22Rv1 (cell line): Measurements from ENCODE around the gene MACROH2A1.

Experiments
- ZFX ChIP-seq: fragments of 450-650 bp; IDR thresholded peaks from 2 replicates; pipeline ENCODE4 v1.6.1; 2017; ENCODE audit warnings: antibody characterized with exemption, borderline replicate concordance
- TF ChIP-seq, protein P1 (sequence below): fragments of 450-650 bp; IDR thresholded peaks from 2 replicates; pipeline ENCODE4 v1.5.1; 2017; ENCODE audit warnings: mild to moderate bottlenecking

DNA sequence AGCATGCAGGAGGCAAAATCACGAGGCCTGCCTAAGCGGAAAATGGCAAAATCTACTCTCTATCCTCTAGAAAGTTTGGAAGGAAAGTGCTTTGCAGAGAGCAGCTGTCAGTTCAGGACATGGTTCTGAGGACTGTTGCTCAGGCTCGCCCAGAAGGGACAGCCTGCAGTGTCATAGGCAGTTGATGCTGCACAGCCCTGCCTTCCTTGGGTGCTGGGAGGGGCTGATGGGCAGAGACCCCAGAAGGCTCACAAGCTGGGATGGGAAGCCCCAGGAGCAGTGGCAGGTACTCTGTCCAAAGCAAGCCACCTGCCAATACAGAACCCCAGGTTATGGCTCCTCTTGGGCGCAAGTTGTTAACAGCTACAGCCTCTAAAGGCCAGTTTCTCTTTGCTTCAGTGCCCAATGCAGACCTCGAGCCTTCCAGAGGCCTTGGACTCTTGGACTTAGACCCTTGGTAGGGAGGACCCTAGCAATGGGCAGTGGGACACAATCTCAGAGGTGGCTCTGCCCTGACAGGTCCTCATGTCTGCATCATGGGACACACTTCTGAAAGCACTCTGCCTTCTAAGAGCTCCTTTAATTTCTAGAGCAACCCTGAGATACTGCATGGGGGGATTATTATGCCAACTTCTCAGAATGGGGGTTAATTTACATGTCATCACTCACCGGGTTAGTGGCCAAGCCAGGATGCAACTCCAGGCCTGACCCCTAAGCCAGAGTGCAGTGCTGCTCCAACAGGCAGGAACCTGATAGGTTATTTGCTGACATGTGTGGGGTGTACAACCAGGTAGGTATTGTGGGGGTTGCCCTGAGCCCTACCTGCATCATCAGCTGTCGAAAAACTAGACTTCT is 57.1 kb downstream of the MACROH2A1 start:
- TF ChIP-seq, protein P1, sequence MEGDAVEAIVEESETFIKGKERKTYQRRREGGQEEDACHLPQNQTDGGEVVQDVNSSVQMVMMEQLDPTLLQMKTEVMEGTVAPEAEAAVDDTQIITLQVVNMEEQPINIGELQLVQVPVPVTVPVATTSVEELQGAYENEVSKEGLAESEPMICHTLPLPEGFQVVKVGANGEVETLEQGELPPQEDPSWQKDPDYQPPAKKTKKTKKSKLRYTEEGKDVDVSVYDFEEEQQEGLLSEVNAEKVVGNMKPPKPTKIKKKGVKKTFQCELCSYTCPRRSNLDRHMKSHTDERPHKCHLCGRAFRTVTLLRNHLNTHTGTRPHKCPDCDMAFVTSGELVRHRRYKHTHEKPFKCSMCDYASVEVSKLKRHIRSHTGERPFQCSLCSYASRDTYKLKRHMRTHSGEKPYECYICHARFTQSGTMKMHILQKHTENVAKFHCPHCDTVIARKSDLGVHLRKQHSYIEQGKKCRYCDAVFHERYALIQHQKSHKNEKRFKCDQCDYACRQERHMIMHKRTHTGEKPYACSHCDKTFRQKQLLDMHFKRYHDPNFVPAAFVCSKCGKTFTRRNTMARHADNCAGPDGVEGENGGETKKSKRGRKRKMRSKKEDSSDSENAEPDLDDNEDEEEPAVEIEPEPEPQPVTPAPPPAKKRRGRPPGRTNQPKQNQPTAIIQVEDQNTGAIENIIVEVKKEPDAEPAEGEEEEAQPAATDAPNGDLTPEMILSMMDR, result no peak
- TF ChIP-seq ZFX, result no peak
